ENCODE results near the gene CLEC16A. TPM values are rescaled to one million over a fixed set of nuclear protein-coding genes. Genes with fewer than 3 reads are reported as not detected.

The CLEC16A gene
- total and polyA plus RNA-seq, 2 experiments from 2014 or later, result 17.5 to 26.8 TPM

GRCh38 chr16:11201498-11202259, 257.3 kb downstream of the CLEC16A start:
- Histone ChIP-seq H3K27ac (no peak overlapping the region), H3K9me3 (ENCODE audit: low read depth) (no peaks in the 10 kb centered on the region), H3K4me1 (ENCODE audit: low read depth) (no peaks in the 10 kb centered on the region), H3K4me3 (no peak overlapping the region), H3K36me3 (no peaks in the 10 kb centered on the region), H3K27me3 (no peaks in the 10 kb centered on the region)
- no peak for TF ChIP-seq CTCF (IDR thresholded peaks at IDR 0.05; ENCODE audit: low read depth, low read length)
- peak in 1 of 2 donors; percentile 72 for DNase-seq (ENCODE audit: low read depth in 1 of 2, low spot score in 1 of 2)

- TF ChIP-seq CTCF (IDR thresholded peaks at IDR 0.05; ENCODE audit: low read depth, low read length), result no peak
- DNase-seq (ENCODE audit: low read depth in 1 of 2, low spot score in 1 of 2), result no peak
- H3K27ac ChIP-seq, result no peak overlapping the region
- H3K4me3 ChIP-seq, result no peak overlapping the region
- no peaks in the 10 kb centered on the region for H3K36me3 ChIP-seq
- H3K4me1 ChIP-seq (ENCODE audit: low read depth), result no peaks in the 10 kb centered on the region
- H3K27me3 ChIP-seq, result no peaks in the 10 kb centered on the region
- H3K9me3 ChIP-seq (ENCODE audit: low read depth), result no peaks in the 10 kb centered on the region
These were observed 258.1 kb downstream of the CLEC16A start for GRCh38 chr16:11202260-11203091.

- H3K27ac ChIP-seq, result no peak overlapping the region
- no peak for TF ChIP-seq CTCF (IDR thresholded peaks at IDR 0.05; ENCODE audit: low read depth, low read length)
- H3K27me3 ChIP-seq, result no peaks in the 10 kb centered on the region
- H3K4me1 ChIP-seq (ENCODE audit: low read depth), result no peaks in the 10 kb centered on the region
- DNase-seq (ENCODE audit: low read depth in 1 of 2, low spot score in 1 of 2), result no peak
- H3K36me3 ChIP-seq, result no peaks in the 10 kb centered on the region
- no peak overlapping the region for H3K4me3 ChIP-seq
- H3K9me3 ChIP-seq (ENCODE audit: low read depth), result no peaks in the 10 kb centered on the region
These were observed 258.8 kb downstream of the CLEC16A start for GRCh38 chr16:11203111-11203623.

- no peaks in the 10 kb centered on the region for H3K36me3 ChIP-seq
- no peaks in the 10 kb centered on the region for H3K27me3 ChIP-seq
- no peaks in the 10 kb centered on the region for H3K4me1 ChIP-seq (ENCODE audit: low read depth)
- no peak for TF ChIP-seq CTCF (IDR thresholded peaks at IDR 0.05; ENCODE audit: low read depth, low read length)
- no peaks in the 10 kb centered on the region for H3K9me3 ChIP-seq (ENCODE audit: low read depth)
- H3K4me3 ChIP-seq, result no peak overlapping the region
- no peak for DNase-seq (ENCODE audit: low read depth in 1 of 2, low spot score in 1 of 2)
- no peak overlapping the region for H3K27ac ChIP-seq
These were observed 260.2 kb downstream of the CLEC16A start for GRCh38 chr16:11204513-11205047.

GRCh38 chr16:11205065-11205699, 260.8 kb downstream of the CLEC16A start:
- H3K36me3 ChIP-seq, result no peaks in the 10 kb centered on the region

More at GRCh38 chr16:11205065-11205699, 260.8 kb downstream of the CLEC16A start:
- no peaks in the 10 kb centered on the region for H3K4me1 ChIP-seq (ENCODE audit: low read depth)
- no peak overlapping the region for H3K4me3 ChIP-seq
- peak in 1 of 2 donors; percentile 26 for DNase-seq (ENCODE audit: low read depth in 1 of 2, low spot score in 1 of 2)
- H3K27me3 ChIP-seq, result no peaks in the 10 kb centered on the region
- H3K9me3 ChIP-seq (ENCODE audit: low read depth), result no peaks in the 10 kb centered on the region
- H3K27ac ChIP-seq, result no peak overlapping the region
- TF ChIP-seq CTCF (IDR thresholded peaks at IDR 0.05; ENCODE audit: low read depth, low read length), result no peak

Data from cardiac muscle cell (in vitro differentiated cells and primary cell).